ENCODE results near the gene SUV39H1.

Gene SUV39H1

DNA sequence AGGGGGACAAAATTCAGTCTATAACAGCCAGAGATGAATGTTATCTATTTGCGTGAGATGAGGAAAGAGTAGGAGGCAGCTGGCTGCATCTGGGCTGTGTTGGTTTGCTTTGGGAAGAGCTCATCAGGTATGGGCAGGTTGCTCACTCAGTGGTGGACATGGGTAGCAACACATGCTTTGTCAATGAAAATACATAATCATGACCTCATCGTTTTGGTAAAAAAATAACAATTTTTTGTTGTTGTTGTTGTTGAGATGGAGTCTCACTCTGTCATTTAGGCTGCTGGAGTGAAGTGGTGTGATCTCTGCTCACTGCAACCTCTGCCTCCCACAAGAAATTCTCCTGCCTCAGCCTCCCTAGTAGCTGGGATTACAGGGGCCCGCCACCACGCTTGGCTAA is 48.7 kb downstream of the SUV39H1 start:
- Mint-ChIP-seq H3K4me1 (no peaks in the 10 kb centered on the region), H3K27me3 (peaks cover 4 to 5% of the 10 kb centered on the region in 2 donors), H3K9me3 (no peaks in the 10 kb centered on the region), H3K27ac (no peak overlapping the region), H3K36me3 (no peaks in the 10 kb centered on the region), H3K4me3 (no peak overlapping the region)
- DNase-seq (no peak), ATAC-seq (replicated peaks) (no peak)

GRCh38 chrX:48747415-48748016 is 51.0 kb downstream of the SUV39H1 start:
- no peak for DNase-seq
- no peaks in the 10 kb centered on the region for H3K9me3 Mint-ChIP-seq
- no peaks in the 10 kb centered on the region for H3K4me1 Mint-ChIP-seq
- ATAC-seq (replicated peaks), result no peak
- H3K27ac Mint-ChIP-seq, result no peak overlapping the region
- no peaks in the 10 kb centered on the region for H3K36me3 Mint-ChIP-seq
- H3K27me3 Mint-ChIP-seq, result peaks cover 4% of the 10 kb centered on the region in 2 donors
- H3K4me3 Mint-ChIP-seq, result no peak overlapping the region

- H3K9me3 Mint-ChIP-seq, result no peaks in the 10 kb centered on the region
- no peak for DNase-seq
- no peak overlapping the region for H3K27ac Mint-ChIP-seq
- no peak overlapping the region for H3K4me3 Mint-ChIP-seq
- H3K27me3 Mint-ChIP-seq, result peaks cover 0 to 13% of the 10 kb centered on the region in 2 donors
- no peaks in the 10 kb centered on the region for H3K36me3 Mint-ChIP-seq
- H3K4me1 Mint-ChIP-seq, result no peaks in the 10 kb centered on the region
- ATAC-seq (replicated peaks), result no peak
These were observed 52.6 kb downstream of the SUV39H1 start for GRCh38 chrX:48749182-48749581.

DNA sequence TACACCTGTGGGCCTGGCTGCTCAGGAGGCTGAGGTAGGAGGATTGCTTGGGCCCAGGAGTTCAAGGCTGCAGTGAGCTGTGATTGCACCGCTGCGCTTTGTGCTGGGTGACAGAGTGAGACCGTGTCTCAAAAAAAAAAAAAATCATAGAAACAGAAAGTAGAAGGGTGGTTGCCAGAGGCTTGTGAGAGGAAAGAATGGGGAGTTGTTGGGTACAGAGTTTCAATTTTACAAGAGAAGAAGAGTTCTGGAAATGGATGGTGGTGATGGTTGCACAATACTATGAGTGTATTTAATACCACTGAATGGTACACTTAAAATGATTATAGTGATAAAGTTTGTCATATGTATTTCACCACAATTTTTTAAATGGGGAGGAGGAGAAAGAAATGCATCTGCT is 54.8 kb downstream of the SUV39H1 start:
- ATAC-seq (replicated peaks), result no peak
- Mint-ChIP-seq H3K4me3 (no peak overlapping the region), H3K4me1 (no peaks in the 10 kb centered on the region), H3K9me3 (no peaks in the 10 kb centered on the region), H3K27ac (no peak overlapping the region), H3K27me3 (peaks cover 0 to 18% of the 10 kb centered on the region in 2 donors), H3K36me3 (no peaks in the 10 kb centered on the region)
- no peak for DNase-seq

GRCh38 chrX:48752498-48752897 is 56.0 kb downstream of the SUV39H1 start:
- Mint-ChIP-seq H3K4me3 (no peak overlapping the region), H3K4me1 (no peaks in the 10 kb centered on the region), H3K36me3 (no peaks in the 10 kb centered on the region), H3K27me3 (peaks cover 0 to 18% of the 10 kb centered on the region in 2 donors), H3K27ac (no peak overlapping the region), H3K9me3 (no peaks in the 10 kb centered on the region)
- DNase-seq (no peak), ATAC-seq (replicated peaks) (no peak)

- Mint-ChIP-seq H3K27ac (no peak overlapping the region), H3K4me1 (no peaks in the 10 kb centered on the region), H3K9me3 (no peaks in the 10 kb centered on the region), H3K36me3 (no peaks in the 10 kb centered on the region), H3K4me3 (no peak overlapping the region), H3K27me3 (peaks cover 0 to 18% of the 10 kb centered on the region in 2 donors)
- no peak for ATAC-seq (replicated peaks)
- no peak for DNase-seq
These were observed 57.2 kb downstream of the SUV39H1 start for GRCh38 chrX:48753708-48754228.

- no peaks in the 10 kb centered on the region for H3K9me3 Mint-ChIP-seq
- H3K36me3 Mint-ChIP-seq, result no peaks in the 10 kb centered on the region
- ATAC-seq (replicated peaks) (no peak), DNase-seq (no peak)
- H3K4me3 Mint-ChIP-seq, result no peak overlapping the region
- peaks cover 0 to 18% of the 10 kb centered on the region in 2 donors for H3K27me3 Mint-ChIP-seq
- H3K4me1 Mint-ChIP-seq, result no peaks in the 10 kb centered on the region
- H3K27ac Mint-ChIP-seq, result no peak overlapping the region
These were observed 57.7 kb downstream of the SUV39H1 start for GRCh38 chrX:48754238-48754637.
